DMS79 treated with DMSO at 0.1 percent for 48 hours (cell line): ENCODE results near the gene LCA5.
"Not testable (repeated sequence)": the region's sequence is repeated elsewhere in the genome, so short reads cannot be mapped to it uniquely, and the experiment has no call there.

Experiments used
- DNase-seq: peaks from one replicate; lab custom pipeline; 2025; lab: John Stamatoyannopoulos, UW

The LCA5 gene

DNA sequence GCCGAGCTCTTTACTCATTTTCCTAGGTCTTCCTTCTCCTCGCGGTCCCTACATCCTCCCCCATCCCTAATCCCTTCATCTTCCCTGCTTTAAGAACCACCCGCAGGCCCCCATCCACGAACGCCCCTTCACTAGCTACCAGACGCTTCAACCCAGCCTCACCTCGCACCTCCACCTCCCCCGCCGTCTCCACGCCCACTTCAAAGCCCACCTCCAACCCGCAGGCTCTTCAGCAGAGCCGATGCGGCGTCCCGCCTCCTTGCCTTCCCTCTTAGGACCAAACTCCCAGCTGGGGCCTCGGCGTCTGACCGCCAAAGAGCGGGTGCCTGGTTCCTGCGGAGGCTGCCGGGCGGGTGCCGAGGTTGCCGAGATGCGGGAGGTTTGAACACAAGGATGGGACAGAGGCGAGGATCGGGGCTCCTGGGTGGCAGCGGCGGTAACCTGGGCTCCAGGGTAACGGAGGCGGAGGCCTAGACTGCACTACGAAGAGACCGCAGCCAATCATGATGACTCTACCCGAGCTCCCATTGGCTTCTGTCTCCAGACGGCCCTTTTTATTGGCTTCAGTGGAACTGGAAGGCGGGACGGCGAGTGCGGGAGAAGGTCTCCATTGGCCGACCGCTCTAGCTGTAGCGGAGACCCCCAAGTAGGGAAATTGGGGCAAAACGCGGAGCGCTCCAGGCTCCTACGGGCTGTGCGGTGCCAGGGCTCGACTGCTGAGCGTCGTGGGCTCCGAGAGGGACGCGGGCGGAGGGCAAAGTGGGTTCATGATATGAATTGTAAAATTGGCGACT, at the start of gene LCA5:
Gene LCA5 (minus strand): TSS at position 477 of the 794 bp plus-strand sequence. CDS start 18,536 bp downstream, outside the sequence.
- DNase-seq: peak; percentile 98

DNA sequence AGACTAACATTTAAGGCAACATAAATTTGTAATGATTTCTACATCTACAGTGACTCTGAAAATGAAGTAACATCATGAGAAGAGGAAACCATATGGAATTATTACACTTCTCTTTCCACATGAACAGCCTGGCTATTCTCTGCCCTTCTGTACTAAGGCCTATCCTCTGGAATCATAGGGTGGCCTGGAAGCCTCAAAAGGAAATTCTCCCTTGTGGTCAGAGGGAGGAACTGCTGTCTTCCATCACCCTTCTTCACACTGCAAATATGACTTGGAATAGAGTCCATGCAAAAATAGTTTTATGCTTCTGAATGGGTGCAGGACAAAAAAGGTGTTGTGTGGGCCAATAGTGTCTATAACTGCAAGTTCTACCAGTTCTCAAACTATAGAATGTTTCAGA, 49.3 kb upstream of the LCA5 start:
- DNase-seq: no peak

- DNase-seq: no peak
Observed at GRCh38 chr6:79584332-79584731, 47.1 kb upstream of the LCA5 start.

DNA sequence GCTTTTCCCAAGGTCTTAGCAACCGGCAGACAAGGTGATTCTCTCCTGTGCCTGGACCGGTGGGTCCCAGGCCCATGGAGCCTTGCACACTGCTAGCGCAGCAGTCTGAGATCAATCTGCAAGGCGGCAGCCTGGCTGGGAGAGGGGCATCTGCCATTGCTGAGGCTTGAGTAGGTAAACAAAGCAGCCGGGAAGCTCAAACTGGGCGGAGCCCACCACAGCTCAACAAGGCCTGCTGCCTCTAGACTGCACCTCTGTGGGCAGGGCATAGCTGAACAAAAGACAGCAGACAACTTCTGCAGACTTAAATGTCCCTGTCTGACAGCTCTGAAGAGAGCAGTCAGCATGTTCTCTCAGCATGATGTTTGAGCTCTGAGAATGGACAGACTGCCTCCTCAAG, 40.7 kb upstream of the LCA5 start:
- not testable (repeated sequence) for DNase-seq

GRCh38 chr6:79574630-79575225, 37.5 kb upstream of the LCA5 start:
- no peak for DNase-seq

DNA sequence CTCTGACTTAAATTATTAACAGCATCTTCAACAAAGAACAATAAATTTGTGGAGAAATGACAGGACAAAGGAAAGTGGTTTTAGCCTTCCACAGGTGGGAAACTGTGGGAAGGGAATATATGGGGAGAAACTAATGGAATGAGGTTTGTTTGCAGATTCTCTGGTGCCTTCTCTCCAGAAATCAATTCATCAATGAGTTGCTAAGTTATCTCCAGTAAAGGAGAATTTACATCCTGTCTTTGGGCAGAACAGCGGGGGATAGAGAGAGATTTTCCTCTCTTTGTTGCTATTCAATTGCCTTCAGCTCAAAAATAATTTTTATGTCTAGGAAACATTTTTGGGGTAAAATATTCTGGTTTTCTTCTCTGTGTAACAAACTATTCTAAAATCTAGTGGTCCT, 36.9 kb upstream of the LCA5 start:
- DNase-seq: no peak

GRCh38 chr6:79571030-79571367, 33.8 kb upstream of the LCA5 start:
- no peak for DNase-seq

GRCh38 chr6:79570129-79571029, 33.1 kb upstream of the LCA5 start:
- DNase-seq: peak; percentile 99

GRCh38 chr6:79568996-79569395, 31.8 kb upstream of the LCA5 start:
- DNase-seq: no peak

DNA sequence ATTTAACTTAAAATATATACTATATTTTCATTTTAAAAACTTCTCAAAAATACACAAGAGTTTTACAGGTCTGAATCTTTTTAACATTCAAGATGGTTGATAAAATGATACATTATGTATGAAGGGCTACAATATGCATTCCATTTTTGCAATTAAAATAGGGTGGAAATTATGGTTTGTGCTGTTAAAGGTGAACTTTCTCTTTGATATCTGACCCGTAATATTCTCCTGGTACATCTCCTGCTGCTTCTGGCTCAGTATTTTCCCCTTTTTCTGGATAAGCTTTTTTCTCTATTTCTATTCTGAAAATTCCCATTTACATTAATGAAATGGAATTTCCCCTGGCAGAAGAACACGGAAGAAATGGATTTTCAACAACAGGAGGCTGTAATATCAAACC, 27.4 kb upstream of the LCA5 start:
- no peak for DNase-seq

DNA sequence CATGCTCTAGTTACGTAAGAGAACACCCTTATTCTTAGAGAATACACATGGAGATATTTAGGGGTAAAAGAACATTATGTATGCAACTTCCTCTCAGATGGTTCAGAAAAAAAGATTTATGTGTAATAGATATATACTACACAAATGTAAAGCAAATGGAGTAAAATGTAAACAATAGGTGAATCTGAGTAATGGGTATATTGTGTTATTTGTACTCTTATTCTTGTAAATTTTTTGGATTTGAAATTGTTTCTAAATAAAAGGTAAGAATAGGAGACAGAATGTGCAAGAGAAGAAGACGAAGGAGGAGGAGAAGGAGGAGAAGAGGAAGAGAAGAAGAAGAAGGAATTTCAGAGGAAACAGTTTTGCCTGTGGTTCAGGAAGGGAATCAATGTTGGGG, 22.5 kb upstream of the LCA5 start:
- no peak for DNase-seq

- no peak for DNase-seq
Observed at GRCh38 chr6:79557673-79558467, 20.6 kb upstream of the LCA5 start.

DNA sequence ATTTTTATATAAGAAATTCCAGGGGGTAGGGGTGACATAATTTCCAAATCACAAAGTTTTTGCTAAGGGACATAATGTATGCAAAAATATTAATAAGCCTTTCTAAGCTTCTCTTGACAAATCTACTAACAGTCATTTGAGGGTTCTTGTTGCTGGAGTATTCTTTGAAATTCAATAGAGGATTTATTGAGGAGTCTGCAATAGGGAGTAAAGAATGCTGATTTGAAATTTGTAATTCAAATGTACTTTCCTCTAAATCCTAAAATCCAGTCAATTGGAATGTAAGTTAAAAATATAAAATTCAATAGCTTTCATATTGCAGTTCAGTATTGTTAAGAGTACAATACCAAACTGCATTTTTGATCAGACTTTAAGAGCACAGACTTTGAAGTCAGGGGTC, 17.1 kb upstream of the LCA5 start:
- no peak for DNase-seq

DNA sequence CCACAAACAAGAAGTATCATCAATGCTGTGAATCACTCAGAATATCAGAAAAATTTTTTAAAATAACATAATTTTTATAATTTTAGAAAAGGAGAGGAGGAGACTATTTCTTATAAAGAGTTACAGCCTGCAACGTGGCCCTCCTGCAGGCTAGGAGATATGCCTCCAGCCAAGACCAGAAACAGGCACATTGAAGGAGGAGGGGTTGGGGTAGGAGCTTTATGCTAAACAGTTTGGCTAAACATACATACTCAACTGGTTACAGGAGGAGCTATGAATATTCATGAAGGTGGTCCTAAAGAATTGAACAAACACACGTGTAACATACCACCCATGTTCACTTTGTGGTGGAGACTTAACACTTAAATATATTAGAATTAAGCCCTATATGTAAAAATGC, 14.2 kb upstream of the LCA5 start:
- no peak for DNase-seq

DNA sequence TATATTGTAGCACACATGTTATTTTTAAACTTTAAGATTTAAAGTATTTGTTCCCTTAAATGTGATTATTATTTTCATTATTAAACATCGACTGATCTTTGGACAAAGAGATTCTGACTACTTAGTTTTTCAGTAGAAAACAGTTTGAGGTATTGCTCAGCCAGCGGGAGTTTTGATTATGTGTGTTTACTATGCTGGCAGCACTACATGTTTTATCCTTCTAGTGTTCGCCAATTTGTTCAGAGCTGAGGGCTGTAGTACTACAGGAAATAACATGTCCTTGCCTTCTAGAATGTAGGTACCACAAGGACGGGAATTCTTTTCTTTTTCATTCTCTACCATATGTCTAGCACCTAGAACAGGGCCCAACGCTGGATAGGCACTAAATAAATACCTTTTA, 11.1 kb upstream of the LCA5 start:
- no peak for DNase-seq

DNA sequence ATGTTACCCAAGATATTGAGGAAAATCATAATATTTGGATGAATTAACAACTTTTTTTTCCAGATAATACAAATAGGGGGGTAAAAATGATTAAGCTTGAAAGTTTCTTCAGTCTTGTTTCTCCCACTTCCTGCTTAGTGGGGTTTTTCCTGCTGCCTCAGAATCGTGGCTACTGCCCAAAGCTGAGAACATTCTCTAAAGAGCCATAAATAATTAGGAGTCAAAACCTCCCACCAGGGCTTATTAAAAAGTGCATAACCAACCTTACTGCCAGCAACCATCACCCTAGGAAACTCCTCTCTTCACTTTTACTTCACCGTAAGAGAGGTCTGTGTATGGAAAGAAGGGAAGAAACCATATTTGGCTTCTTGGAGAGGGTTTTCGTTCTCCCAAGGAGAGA, 9.0 kb upstream of the LCA5 start:
- peak; percentile 21 for DNase-seq

DNA sequence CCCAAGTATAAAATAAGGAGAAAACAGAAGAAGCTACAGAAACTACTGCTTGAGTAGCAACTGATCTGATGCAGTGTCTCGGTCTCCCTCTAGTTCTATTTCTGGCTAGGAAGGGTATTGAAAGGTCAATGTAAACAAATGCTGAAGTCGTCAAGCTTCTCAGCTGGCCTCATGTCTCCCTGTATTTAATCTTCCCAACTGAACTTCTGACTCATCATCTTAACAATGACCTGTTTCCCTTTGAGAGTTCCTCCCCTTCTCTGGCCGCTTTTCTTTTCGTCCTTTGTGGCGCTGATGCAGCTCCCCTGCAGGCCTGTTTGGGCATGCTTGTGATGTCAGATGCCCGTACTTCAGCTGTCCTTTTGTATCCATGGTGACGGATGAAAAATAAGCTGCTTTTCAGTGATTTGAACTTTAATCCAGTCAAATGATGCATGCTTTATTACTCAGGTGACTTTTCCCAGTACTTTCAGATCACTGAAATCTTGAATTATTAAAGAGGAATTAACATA, 7.8 kb upstream of the LCA5 start:
- DNase-seq: peak; percentile 97

- peak; percentile 59 for DNase-seq
Observed at GRCh38 chr6:79544299-79544927, 7.2 kb upstream of the LCA5 start.

- peak; percentile 59 for DNase-seq
Observed at GRCh38 chr6:79543886-79544285, 6.7 kb upstream of the LCA5 start.

DNA sequence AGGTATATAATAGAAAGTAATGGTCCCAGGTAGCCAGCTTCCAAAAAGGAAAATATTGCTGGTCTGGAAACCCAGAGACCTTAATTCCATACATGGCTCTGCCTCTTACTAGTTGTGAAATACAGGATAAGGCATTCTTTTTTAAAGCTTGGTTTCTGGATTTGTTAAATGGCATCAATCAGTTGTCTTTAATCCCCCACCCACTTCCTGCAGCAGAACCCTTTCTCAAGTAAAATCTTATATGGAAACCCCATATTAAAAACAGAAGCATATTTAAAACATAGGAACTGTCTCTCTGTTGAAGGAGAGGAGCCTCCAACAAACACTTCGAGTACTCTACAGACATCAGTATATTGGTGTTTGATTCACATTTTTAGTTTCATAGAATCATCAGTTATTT, 6.2 kb upstream of the LCA5 start:
- peak; percentile 58 for DNase-seq
